DND-41 (cell line): Measurements from ENCODE around the gene GLI2.

ENCODE experiments used
- EZH2 ChIP-seq: IDR thresholded peaks from 3 replicates; pipeline ENCODE4 v1.6.1; 2012; ENCODE audit warnings: borderline replicate concordance, low read depth, mild to moderate bottlenecking, moderate library complexity, low read length, inconsistent platforms; ENCODE audit not compliant: severe bottlenecking
- TF ChIP-seq, protein P1 (sequence below): IDR thresholded peaks from 2 replicates; pipeline ENCODE4 v1.5.1; 2012; ENCODE audit warnings: borderline replicate concordance, low read length, moderate library complexity, mild to moderate bottlenecking; ENCODE audit not compliant: poor library complexity, severe bottlenecking; ENCODE audit errors: extremely low read depth

- TF ChIP-seq, protein P1, sequence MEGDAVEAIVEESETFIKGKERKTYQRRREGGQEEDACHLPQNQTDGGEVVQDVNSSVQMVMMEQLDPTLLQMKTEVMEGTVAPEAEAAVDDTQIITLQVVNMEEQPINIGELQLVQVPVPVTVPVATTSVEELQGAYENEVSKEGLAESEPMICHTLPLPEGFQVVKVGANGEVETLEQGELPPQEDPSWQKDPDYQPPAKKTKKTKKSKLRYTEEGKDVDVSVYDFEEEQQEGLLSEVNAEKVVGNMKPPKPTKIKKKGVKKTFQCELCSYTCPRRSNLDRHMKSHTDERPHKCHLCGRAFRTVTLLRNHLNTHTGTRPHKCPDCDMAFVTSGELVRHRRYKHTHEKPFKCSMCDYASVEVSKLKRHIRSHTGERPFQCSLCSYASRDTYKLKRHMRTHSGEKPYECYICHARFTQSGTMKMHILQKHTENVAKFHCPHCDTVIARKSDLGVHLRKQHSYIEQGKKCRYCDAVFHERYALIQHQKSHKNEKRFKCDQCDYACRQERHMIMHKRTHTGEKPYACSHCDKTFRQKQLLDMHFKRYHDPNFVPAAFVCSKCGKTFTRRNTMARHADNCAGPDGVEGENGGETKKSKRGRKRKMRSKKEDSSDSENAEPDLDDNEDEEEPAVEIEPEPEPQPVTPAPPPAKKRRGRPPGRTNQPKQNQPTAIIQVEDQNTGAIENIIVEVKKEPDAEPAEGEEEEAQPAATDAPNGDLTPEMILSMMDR = no peak
- TF ChIP-seq EZH2 = no peak
Observed at GRCh38 chr2:120722246-120722567, 13.5 kb upstream of the GLI2 start.
